Activated CD8-positive, alpha-beta memory T cell treated with anti-CD3 and anti-CD28 coated beads, Interleukin-2, amount 50 U/mL, for 48 hours (primary cell): ENCODE data around the gene RBBP6.

ENCODE experiments used
- DNase-seq: peaks from one replicate; pipeline ENCODE4 v3.0.0-alpha.2; 2020

The RBBP6 gene

DNA sequence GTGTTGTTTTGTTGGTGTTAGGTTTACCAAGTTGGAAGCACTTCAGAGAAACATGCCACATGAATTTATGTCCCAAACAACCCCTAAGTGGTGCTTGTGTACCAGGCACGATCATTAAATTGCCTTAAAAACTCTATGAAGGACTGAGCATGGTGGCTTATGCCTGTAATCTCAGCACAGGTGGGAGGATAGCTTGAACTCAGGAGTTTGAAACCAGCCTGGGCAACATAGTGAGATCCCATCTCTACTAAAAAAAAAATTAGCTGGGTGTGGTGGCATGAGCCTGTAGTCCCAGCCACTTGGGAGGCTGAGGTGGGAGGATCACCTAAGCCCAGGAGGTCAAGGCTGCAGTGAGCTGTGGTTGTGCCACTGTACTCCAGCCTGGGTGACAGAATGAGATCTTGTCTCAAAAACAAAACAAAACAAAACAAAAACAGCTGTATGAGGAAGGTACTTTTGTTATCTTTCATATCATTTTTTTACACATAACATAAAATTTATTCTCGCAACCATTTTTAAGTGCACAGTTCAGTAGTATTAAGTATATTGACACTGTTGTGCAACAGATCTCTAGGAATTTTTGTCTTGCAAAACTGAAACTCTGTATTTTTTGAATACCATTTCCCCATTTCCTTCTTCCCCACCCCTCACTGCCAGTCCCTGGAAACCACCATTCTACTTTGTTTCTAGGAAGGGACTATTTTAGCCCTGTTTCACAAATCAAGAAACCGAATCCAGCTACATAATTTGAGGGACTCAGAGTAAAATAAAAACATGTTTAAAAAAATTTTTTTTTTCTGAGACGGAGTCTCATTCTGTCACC, 14.3 kb upstream of the RBBP6 start:
- no peak for DNase-seq

- DNase-seq = no peak
These were observed 13.3 kb upstream of the RBBP6 start for GRCh38 chr16:24525970-24526559.

GRCh38 chr16:24526701-24527495, 12.5 kb upstream of the RBBP6 start:
- no peak for DNase-seq

DNA sequence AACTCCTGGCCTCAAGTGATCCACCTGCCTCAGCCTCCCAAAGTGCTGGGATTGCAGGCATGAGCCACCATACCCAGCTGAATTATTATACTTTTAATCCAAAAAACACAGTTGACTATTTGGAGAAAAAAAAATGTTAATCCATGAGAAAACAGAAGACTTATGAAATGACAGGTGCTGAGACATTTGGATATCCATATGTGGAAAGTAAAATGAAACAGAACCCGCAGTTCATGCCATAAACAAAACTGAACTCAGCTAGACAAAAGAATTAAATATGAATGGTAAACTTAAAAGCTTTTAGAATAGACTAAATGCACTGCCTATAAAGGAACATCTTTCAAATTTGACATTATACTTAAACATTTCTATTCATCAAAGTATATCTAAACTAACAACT, 8.2 kb upstream of the RBBP6 start:
- DNase-seq = no peak

DNA sequence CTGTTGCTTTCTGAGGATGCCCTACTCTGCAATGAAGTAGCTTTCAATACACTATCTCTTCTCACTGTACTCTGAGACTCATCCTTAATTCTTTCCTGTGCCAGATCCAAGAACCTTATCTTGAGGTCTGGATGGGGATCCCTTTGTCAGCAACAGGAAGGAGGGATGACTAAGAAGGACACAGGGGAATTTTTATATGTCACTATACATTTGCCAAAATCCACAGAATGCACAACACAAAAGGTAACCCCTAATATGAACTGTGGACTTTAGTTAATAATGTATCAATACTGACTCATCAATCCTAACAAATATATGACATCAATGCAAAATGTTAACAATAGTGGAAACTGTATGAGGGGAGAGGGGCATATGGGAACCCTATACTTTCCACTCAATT, 4.7 kb upstream of the RBBP6 start:
- DNase-seq = no peak

DNA sequence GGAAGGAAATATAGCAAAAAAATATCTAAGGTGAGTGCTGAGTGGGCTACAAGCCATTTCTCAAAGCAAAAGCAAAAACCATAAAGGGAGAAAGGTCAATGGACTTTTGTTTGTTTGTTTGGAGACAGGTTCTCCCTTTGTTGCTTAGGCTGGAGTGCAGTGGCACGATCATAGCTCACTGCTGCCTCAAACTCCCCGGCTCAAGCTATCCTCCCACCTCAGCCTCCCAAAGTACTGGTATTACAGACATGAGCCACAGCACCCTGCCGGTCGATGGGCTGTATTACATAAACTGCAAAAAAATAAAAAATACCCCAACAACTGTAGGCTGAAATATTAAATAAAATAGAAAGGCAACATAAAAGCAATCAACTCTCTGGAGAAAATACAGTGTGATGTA, 3.5 kb upstream of the RBBP6 start:
- no peak for DNase-seq

DNA sequence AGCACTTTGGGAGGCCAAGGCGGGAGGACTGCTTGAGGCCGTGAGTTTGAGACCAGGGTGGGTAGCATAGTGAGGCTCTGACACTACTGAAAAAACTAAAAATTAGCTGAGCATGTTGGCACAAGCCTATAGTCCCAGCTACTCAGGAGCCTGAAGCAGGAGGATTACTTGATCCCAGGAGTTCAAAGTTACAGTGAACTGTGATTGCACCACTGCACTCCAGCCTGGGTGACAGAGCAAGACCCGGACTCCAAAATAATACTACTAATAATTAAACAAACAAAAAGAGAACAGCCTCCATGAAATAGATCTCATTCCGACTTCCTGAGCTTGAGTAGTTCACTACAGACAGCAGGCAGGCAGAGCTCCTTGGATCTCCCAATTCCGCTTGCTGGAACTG, 2.7 kb upstream of the RBBP6 start:
- no peak for DNase-seq

DNA sequence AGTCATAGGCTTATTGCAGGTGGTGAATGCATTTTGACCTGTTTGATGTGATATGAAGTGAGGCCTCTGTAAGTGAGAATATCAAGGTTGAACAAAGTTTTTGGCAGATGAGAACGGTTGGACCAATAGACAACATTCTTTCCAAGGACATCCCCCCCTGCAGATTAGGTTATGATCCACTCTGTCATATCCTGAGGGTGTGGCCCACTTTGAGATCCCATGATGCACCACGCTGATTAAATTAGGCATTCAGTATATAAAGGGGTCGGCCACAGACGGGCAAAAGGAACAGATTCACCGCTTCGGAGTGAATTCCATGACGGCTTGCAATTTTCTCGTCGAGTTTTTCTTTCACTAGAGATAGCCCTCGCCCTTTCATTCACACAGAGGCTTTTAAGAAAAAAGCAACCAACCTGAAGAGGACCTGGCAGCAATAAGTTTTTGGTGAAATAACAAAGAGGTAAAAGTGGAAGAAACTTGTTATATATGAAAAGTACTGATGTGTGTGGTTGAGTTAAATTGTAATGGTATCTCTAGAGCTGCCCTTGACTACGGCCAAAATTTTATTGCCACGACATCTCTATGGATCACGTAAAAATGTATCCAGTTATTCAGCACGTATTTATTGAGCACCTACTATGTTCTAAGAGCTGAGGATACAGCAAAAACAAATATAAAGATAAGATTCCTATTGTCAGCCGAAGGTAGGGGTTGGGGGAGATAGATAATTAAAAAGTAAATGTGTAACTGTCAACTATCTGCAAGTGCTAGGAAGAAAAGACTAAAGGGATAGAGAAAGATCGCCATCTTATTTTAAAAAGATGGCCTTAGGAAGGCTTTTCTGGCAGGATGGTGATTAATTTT, 1.7 kb upstream of the RBBP6 start:
- no peak for DNase-seq

GRCh38 chr16:24538756-24539294, 541 bp upstream of the RBBP6 start:
- no peak for DNase-seq

- DNase-seq = peak; percentile 78
These were observed 660 bp downstream of the RBBP6 start for GRCh38 chr16:24539850-24540601.

GRCh38 chr16:24540602-24541210, 1.3 kb downstream of the RBBP6 start:
- no peak for DNase-seq

GRCh38 chr16:24541233-24541933, 2.0 kb downstream of the RBBP6 start:
- no peak for DNase-seq

DNA sequence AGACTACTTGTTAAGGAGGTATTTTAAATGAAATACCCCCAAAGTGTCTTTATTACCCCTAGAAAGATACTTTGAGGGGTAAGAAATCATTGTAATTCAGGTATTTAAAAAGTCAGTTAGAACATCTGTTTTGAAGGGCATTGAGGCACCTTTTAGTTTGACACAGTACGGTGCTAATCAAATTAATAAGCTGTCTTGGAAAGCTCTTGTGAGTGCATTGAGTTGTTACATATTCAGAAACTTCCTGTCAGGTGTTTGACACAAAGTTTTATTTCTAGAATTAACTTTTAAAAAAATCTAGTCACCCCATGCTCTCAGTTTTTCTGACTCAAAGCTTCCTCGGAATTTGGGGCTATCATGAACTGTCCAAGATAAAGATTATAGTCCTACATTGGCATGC, 4.6 kb downstream of the RBBP6 start:
- no peak for DNase-seq

DNA sequence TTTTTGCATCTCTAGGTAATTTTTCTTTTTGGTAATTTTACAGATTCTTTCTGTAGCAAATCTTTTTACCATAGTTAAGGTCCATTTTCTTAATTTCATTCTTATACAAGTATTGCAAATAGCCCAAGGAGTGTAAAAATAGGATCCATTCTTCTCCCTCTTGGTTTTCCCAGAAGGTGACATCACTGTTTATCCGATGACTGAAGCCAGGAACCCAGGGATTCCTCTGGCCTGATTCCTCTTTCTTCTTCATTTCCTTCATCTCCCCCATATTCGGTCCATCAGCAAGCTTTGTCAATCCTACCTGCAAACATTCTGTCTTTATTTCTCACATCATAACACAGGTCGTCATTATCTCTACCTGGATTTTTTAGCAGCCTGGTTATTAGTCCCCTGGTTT, 5.3 kb downstream of the RBBP6 start:
- DNase-seq = no peak

- no peak for DNase-seq
These were observed 10.9 kb downstream of the RBBP6 start for GRCh38 chr16:24550295-24550694.

DNA sequence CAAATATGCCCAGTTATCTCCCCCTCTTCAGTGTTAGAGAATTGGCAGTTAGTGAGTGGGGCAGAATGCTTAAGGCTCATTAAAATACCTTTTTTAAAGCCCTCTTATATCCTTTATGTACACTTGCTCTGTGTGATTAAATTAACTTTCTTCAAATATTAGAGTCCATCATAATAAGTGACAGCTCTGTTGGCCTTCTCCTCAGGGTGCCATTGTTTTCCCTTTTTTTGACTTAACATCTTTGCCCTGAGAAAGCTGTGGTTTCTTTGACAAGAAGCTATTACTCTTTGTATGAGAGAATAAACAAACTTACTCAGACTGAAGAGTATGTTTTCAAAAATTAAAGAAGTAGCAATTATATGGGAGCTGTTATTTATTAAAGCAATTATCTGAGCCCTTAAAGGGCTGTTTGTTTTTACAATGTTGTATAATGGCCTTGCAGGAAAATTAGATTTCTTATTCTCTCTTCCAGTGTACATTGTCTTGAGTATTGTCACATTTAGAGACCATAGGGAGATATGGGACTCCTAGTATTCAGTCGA, 13.4 kb downstream of the RBBP6 start:
- no peak for DNase-seq

GRCh38 chr16:24553983-24554382, 14.6 kb downstream of the RBBP6 start:
- DNase-seq = no peak

GRCh38 chr16:24555346-24555872, 16.0 kb downstream of the RBBP6 start:
- DNase-seq = no peak

DNA sequence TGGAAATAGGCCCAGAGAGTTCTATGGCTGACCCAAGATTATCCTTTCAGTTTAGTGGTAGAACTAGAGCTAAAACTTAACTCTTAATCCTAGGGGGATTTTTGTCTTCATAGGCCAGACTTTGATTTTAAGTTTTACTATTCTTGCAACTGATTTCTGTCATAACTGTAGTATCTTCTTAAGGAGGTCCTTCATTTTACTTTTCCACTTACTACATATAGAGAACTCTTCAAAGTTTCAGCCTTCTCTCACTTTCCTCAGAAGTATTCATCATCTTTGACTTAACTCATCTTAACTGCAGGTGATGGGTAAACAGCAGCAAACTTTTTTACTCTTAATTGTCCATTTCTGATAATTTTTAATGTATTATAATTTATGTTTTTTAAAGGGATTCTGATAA, 23.4 kb downstream of the RBBP6 start:
- no peak for DNase-seq

GRCh38 chr16:24568392-24568791, 29.0 kb downstream of the RBBP6 start:
- DNase-seq = no peak
